Type B pancreatic cell (in vitro differentiated cells): Measurements from ENCODE around the gene XCR1. TPM values are rescaled to one million over a fixed set of nuclear protein-coding genes. Genes with fewer than 3 reads are reported as not detected.

Experiments used
- DNase-seq: peaks from one replicate; pipeline ENCODE4 v3.0.0; 2021; ENCODE audit warnings: mixed read lengths; ENCODE audit not compliant: unreplicated experiment; ENCODE audit errors: extremely low spot score
- H3K27ac Mint-ChIP-seq: 2 replicates; pipeline ENCODE4 v1.8.0; 2021; ENCODE audit warnings: mild to moderate bottlenecking, mixed read lengths
- H3K27me3 Mint-ChIP-seq: 2 replicates; pipeline ENCODE4 v1.8.0; 2021; ENCODE audit warnings: mixed read lengths
- H3K36me3 Mint-ChIP-seq: 2 replicates; pipeline ENCODE4 v1.8.0; 2021; ENCODE audit warnings: mixed read lengths
- H3K4me1 Mint-ChIP-seq: one replicate; pipeline ENCODE4 v1.8.0; 2021; ENCODE audit warnings: mixed read lengths; ENCODE audit not compliant: unreplicated experiment
- H3K4me3 Mint-ChIP-seq: 2 replicates; pipeline ENCODE4 v1.8.0; 2021; ENCODE audit warnings: mild to moderate bottlenecking, mixed read lengths
- H3K9me3 Mint-ChIP-seq: 2 replicates; pipeline ENCODE4 v1.8.0; 2021; ENCODE audit warnings: mixed read lengths
- total RNA-seq: library from RNA; stranded (reverse); gene quantifications from 2 replicates; pipeline ENCODE4 v1.2.1, GENCODE V29; 2021; ENCODE audit warnings: low replicate concordance
- TF ChIP-seq, protein P1 (sequence below): fragments of 200-600 bp; sonication (generic); conservative IDR thresholded peaks from 2 replicates; pipeline ENCODE4 v1.5.0; 2021; ENCODE audit warnings: antibody characterized with exemption, mild to moderate bottlenecking

The XCR1 gene
- total RNA-seq, 1 donor from 2014 or later, result 3.6 TPM

DNA sequence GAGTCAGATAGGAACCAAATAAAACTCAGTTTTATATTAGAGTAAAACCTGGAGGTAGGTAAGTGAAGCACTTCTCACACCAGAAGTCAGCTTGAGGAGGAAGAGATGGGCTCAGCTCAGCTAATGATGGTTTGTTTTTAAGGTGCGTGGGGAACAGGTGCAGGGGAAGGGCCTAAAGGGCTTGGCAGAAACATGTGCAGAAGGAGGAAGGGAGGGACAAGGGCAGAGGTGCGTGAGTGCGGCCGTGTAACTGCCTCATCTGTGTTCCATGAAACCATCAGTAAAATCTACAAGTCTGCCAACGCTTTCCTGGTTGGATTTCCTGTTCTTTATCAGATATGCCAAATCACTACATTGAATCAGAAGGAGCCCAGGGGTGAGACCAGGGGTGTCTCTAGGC, 51.6 kb downstream of the XCR1 start:
- Mint-ChIP-seq H3K4me1 (peaks cover 6% of the 10 kb centered on the region), H3K4me3 (no peak overlapping the region), H3K27me3 (no peaks in the 10 kb centered on the region), H3K27ac (no peak overlapping the region), H3K36me3 (peaks cover 23% of the 10 kb centered on the region), H3K9me3 (no peaks in the 10 kb centered on the region)
- no peak for DNase-seq
- TF ChIP-seq, protein P1, sequence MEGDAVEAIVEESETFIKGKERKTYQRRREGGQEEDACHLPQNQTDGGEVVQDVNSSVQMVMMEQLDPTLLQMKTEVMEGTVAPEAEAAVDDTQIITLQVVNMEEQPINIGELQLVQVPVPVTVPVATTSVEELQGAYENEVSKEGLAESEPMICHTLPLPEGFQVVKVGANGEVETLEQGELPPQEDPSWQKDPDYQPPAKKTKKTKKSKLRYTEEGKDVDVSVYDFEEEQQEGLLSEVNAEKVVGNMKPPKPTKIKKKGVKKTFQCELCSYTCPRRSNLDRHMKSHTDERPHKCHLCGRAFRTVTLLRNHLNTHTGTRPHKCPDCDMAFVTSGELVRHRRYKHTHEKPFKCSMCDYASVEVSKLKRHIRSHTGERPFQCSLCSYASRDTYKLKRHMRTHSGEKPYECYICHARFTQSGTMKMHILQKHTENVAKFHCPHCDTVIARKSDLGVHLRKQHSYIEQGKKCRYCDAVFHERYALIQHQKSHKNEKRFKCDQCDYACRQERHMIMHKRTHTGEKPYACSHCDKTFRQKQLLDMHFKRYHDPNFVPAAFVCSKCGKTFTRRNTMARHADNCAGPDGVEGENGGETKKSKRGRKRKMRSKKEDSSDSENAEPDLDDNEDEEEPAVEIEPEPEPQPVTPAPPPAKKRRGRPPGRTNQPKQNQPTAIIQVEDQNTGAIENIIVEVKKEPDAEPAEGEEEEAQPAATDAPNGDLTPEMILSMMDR, result no peak

DNA sequence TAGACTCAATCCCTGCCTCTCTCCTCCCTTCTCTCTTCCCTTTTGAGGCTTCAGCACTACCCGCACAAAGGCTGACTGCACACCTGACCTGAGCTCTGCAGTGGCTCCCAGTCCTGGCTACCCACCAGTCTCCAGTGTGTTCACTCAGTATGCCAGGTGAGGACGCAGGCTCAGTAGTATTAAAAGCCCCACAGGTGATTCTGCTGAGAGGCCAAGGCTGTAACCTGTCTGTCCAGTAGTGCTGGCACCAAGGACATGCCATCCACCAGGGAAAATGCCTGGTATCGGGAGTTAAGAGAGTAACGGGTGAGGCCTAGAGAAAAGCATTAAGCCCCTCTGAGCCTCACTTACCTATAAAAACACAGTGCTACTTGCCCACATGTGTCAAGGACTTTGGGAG, 52.6 kb downstream of the XCR1 start:
- no peak for DNase-seq
- H3K4me3 Mint-ChIP-seq, result no peak overlapping the region
- H3K27me3 Mint-ChIP-seq, result no peaks in the 10 kb centered on the region
- no peaks in the 10 kb centered on the region for H3K9me3 Mint-ChIP-seq
- H3K4me1 Mint-ChIP-seq, result peaks cover 6% of the 10 kb centered on the region
- no peak overlapping the region for H3K27ac Mint-ChIP-seq
- peaks cover 21% of the 10 kb centered on the region for H3K36me3 Mint-ChIP-seq
- TF ChIP-seq, protein P1, result no peak

- Mint-ChIP-seq H3K4me3 (no peak overlapping the region), H3K9me3 (no peaks in the 10 kb centered on the region), H3K27me3 (no peaks in the 10 kb centered on the region), H3K27ac (no peak overlapping the region), H3K4me1 (no peaks in the 10 kb centered on the region), H3K36me3 (peaks cover 14% of the 10 kb centered on the region)
- TF ChIP-seq, protein P1, result no peak
- DNase-seq, result no peak
Observed at GRCh38 chr3:45972534-45973402, 54.5 kb downstream of the XCR1 start.

GRCh38 chr3:45969953-45970352, 57.3 kb downstream of the XCR1 start:
- Mint-ChIP-seq H3K36me3 (peaks cover 14% of the 10 kb centered on the region), H3K27ac (no peak overlapping the region), H3K4me3 (no peak overlapping the region), H3K4me1 (no peaks in the 10 kb centered on the region), H3K27me3 (no peaks in the 10 kb centered on the region), H3K9me3 (no peaks in the 10 kb centered on the region)
- no peak for DNase-seq
- TF ChIP-seq, protein P1, result no peak

DNA sequence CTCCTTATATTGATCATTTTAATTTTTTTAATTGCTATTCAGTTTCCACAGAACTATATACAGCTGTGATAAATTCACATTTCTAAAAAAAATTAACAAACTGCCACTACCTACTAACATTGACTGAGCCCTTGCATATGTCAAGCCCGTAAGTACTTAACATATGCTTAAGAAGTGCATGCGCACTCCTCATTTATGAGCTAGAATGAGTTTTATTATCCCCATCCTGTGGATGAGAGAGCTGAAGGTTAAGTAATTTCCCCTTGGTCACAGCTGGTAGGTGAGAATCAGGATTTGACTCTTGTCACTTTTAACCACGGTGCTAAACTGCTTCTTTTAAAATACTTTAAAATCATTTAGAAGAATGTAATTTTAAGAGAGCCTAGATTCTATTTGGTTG, 58.2 kb downstream of the XCR1 start:
- Mint-ChIP-seq H3K36me3 (peaks cover 15% of the 10 kb centered on the region), H3K4me3 (no peak overlapping the region)
- TF ChIP-seq, protein P1, result no peak

More for the DNA sequence above, 58.2 kb downstream of the XCR1 start:
- H3K4me1 Mint-ChIP-seq, result no peaks in the 10 kb centered on the region
- no peak overlapping the region for H3K27ac Mint-ChIP-seq
- no peaks in the 10 kb centered on the region for H3K9me3 Mint-ChIP-seq
- no peaks in the 10 kb centered on the region for H3K27me3 Mint-ChIP-seq
- no peak for DNase-seq
